IMR-90 (cell line): ENCODE data around the gene RNU5D-1. TPM values are rescaled to one million over a fixed set of nuclear protein-coding genes. Genes with fewer than 3 reads are reported as not detected.

Experiments
- ATAC-seq: fragments of 200-7000 bp; cut with Tn5 transposase; 2 replicates; pipeline ENCODE4 v1.9.1; 2020; ENCODE audit warnings: low read depth, mild to moderate bottlenecking, moderate library complexity
- BruUV-seq: library from RNA; stranded (reverse); fragments of 400-500 nt; replicated peaks from 2 replicates; lab custom pipeline; 2021; lab: Mats Ljungman, UMichigan
- CTCF ChIA-PET: fragments of 300-600 bp; formaldehyde crosslinking; extraction: SDS; loops from one replicate; lab custom pipeline; 2021; ENCODE audit warnings: antibody characterized with exemption; lab: Yijun Ruan, JAX
- POLR2A ChIA-PET: fragments of 300-600 bp; sonication (Branson Sonifier 250); formaldehyde crosslinking; loops from one replicate; lab custom pipeline; 2022; ENCODE audit warnings: antibody characterized with exemption; ENCODE audit not compliant: unreplicated experiment; lab: Charles Lee
- DNase-seq: peaks from one replicate; pipeline ENCODE4 v3.0.0; 2013
- H2AFZ ChIP-seq: replicated peaks from 2 replicates; pipeline ENCODE3; 2013; ENCODE audit warnings: low read length, mild to moderate bottlenecking; ENCODE audit not compliant: poor library complexity
- H2AK5ac ChIP-seq: 2 replicates; pipeline ENCODE4 v1.6.1; 2013; ENCODE audit warnings: low read depth, low read length, inconsistent platforms
- H2AK9ac ChIP-seq: replicated peaks from 2 replicates; pipeline ENCODE3; 2013; ENCODE audit warnings: mild to moderate bottlenecking, low read depth, low read length, moderate library complexity; ENCODE audit not compliant: poor library complexity
- H2BK120ac ChIP-seq: 2 replicates; pipeline ENCODE4 v1.6.1; 2013; ENCODE audit warnings: low read depth, low read length, inconsistent platforms
- H2BK15ac ChIP-seq: 3 replicates; pipeline ENCODE4 v1.6.1; 2013; ENCODE audit warnings: low read depth, low read length, inconsistent platforms
- H2BK20ac ChIP-seq: 2 replicates; pipeline ENCODE4 v1.6.1; 2013; ENCODE audit warnings: low read depth, mild to moderate bottlenecking, inconsistent platforms, low read length, moderate library complexity
- H2BK5ac ChIP-seq: 2 replicates; pipeline ENCODE4 v1.6.1; 2013; ENCODE audit warnings: mild to moderate bottlenecking, low read depth, low read length, inconsistent platforms; ENCODE audit not compliant: poor library complexity, severe bottlenecking
- H3K14ac ChIP-seq: replicated peaks from 2 replicates; pipeline ENCODE4 v1.6.1; 2013; ENCODE audit warnings: low read depth, low read length, inconsistent platforms
- H3K18ac ChIP-seq: 2 replicates; pipeline ENCODE4 v1.6.1; 2013; ENCODE audit warnings: low read depth, low read length, control low read depth
- H3K23ac ChIP-seq: 2 replicates; pipeline ENCODE4 v1.6.1; 2013; ENCODE audit warnings: low read depth, low read length, inconsistent platforms
- H3K27ac ChIP-seq: 2 replicates; pipeline ENCODE4 v1.5.1; 2013; ENCODE audit warnings: mild to moderate bottlenecking, control low read depth, low read length; ENCODE audit not compliant: insufficient read depth
- H3K27me3 ChIP-seq: 2 replicates; pipeline ENCODE4 v1.6.1; 2013; ENCODE audit warnings: low read length; ENCODE audit not compliant: control insufficient read depth, insufficient read depth
- H3K36me3 ChIP-seq: 2 replicates; pipeline ENCODE4 v1.6.1; 2013; ENCODE audit warnings: low read length, mixed read lengths; ENCODE audit not compliant: control insufficient read depth, insufficient read depth
- H3K4ac ChIP-seq: 2 replicates; pipeline ENCODE4 v1.6.1; 2013; ENCODE audit warnings: low read depth, low read length, inconsistent platforms
- H3K4me1 ChIP-seq: 2 replicates; pipeline ENCODE4 v1.6.1; 2013; ENCODE audit warnings: low read length, mixed read lengths; ENCODE audit not compliant: control insufficient read depth, insufficient read depth
- H3K4me2 ChIP-seq: 2 replicates; pipeline ENCODE4 v1.6.1; 2013; ENCODE audit warnings: low read depth, mild to moderate bottlenecking, control low read depth, low read length, moderate library complexity
- H3K4me3 ChIP-seq: 2 replicates; pipeline ENCODE4 v1.5.1; 2013; ENCODE audit warnings: low read depth, mild to moderate bottlenecking, control low read depth, low read length, moderate library complexity; ENCODE audit not compliant: insufficient read depth
- H3K56ac ChIP-seq: 2 replicates; pipeline ENCODE4 v1.6.1; 2013; ENCODE audit warnings: low read length, inconsistent platforms; ENCODE audit not compliant: insufficient read depth; ENCODE audit errors: extremely low read depth
- H3K79me1 ChIP-seq, 2 experiments: 2 replicates each; pipeline ENCODE4 v1.6.1; 2013; ENCODE audit warnings: low read length in 2 of 2, inconsistent platforms in 1 of 2, low read depth in 1 of 2
- H3K9ac ChIP-seq: 2 replicates; pipeline ENCODE4 v1.6.1; 2013; ENCODE audit warnings: low read depth, low read length, control low read depth
- H3K9me1 ChIP-seq: 2 replicates; pipeline ENCODE4 v1.6.1; 2013; ENCODE audit warnings: low read length, inconsistent platforms; ENCODE audit not compliant: insufficient read depth
- H3K9me3 ChIP-seq: 2 replicates; pipeline ENCODE4 v1.6.1; 2013; ENCODE audit warnings: low read length; ENCODE audit not compliant: control insufficient read depth, insufficient read depth
- H4K20me1 ChIP-seq: 2 replicates; pipeline ENCODE4 v1.6.1; 2013; ENCODE audit warnings: low read length, inconsistent platforms; ENCODE audit not compliant: insufficient read depth
- H4K5ac ChIP-seq: 2 replicates; pipeline ENCODE4 v1.6.1; 2013; ENCODE audit warnings: mild to moderate bottlenecking, low read depth, low read length, control low read depth
- H4K8ac ChIP-seq, 2 experiments: 2 replicates each; pipeline ENCODE4 v1.6.1; 2013; ENCODE audit warnings: low read depth in 2 of 2, low read length in 2 of 2, control low read depth in 1 of 2, inconsistent platforms in 1 of 2
- H4K91ac ChIP-seq: 2 replicates; pipeline ENCODE4 v1.6.1; 2013; ENCODE audit warnings: low read depth, low read length, inconsistent platforms; ENCODE audit not compliant: insufficient read depth
- BHLHE40 ChIP-seq: fragments of 150-350 bp; IDR thresholded peaks from 2 replicates; pipeline ENCODE4 v1.6.1; 2016; ENCODE audit warnings: mild to moderate bottlenecking, low read depth, low read length
- CEBPB ChIP-seq: IDR thresholded peaks from 2 replicates; pipeline ENCODE4 v1.6.1; 2012; ENCODE audit warnings: low read depth, low read length, improper control_type of control experiment
- CHD1 ChIP-seq: IDR thresholded peaks from 2 replicates; pipeline ENCODE4 v1.6.1; 2012; ENCODE audit warnings: low read depth, low read length, improper control_type of control experiment
- FOS ChIP-seq: fragments of 150-350 bp; IDR thresholded peaks from 2 replicates; pipeline ENCODE4 v1.6.1; 2016; ENCODE audit warnings: low read depth, low read length
- MAFK ChIP-seq: IDR thresholded peaks from 2 replicates; pipeline ENCODE4 v1.6.1; 2012; ENCODE audit warnings: low read depth, low read length, improper control_type of control experiment
- MAZ ChIP-seq: IDR thresholded peaks from 2 replicates; pipeline ENCODE4 v1.6.1; 2012; ENCODE audit warnings: low read depth, mild to moderate bottlenecking, low read length, improper control_type of control experiment, moderate library complexity, borderline replicate concordance
- MXI1 ChIP-seq: IDR thresholded peaks from 2 replicates; pipeline ENCODE4 v1.6.1; 2012; ENCODE audit warnings: low read depth, mild to moderate bottlenecking, low read length, moderate library complexity, borderline replicate concordance
- NFE2L2 ChIP-seq: fragments of 150-350 bp; IDR thresholded peaks from 2 replicates; pipeline ENCODE4 v1.6.1; 2016; ENCODE audit warnings: low read depth, mild to moderate bottlenecking, low read length
- POLR2A ChIP-seq: IDR thresholded peaks from 2 replicates; pipeline ENCODE4 v1.6.1; 2012; ENCODE audit warnings: mild to moderate bottlenecking, low read depth, low read length
- RAD21 ChIP-seq: IDR thresholded peaks from 2 replicates; pipeline ENCODE4 v1.6.1; 2012; ENCODE audit warnings: low read length, improper control_type of control experiment
- RCOR1 ChIP-seq: IDR thresholded peaks from 2 replicates; pipeline ENCODE4 v1.6.1; 2012; ENCODE audit warnings: mild to moderate bottlenecking, low read length, improper control_type of control experiment; ENCODE audit not compliant: insufficient replicate concordance
- RFX5 ChIP-seq: IDR thresholded peaks from 2 replicates; pipeline ENCODE4 v1.8.0; 2012; ENCODE audit warnings: low read depth, mild to moderate bottlenecking, low read length, moderate library complexity
- SMC3 ChIP-seq: fragments of 150-350 bp; IDR thresholded peaks from 2 replicates; pipeline ENCODE4 v1.6.1; 2016; ENCODE audit warnings: low read depth, mild to moderate bottlenecking, antibody characterized with exemption, low read length, moderate library complexity
- USF2 ChIP-seq: fragments of 150-350 bp; IDR thresholded peaks from 2 replicates; pipeline ENCODE4 v1.6.1; 2017; ENCODE audit warnings: mild to moderate bottlenecking, antibody characterized with exemption, low read length, low read depth
- WGBS, 2 experiments: methylation state at CpG; one replicate each; pipeline versions ENCODE4 v1.1.5 to v1.1.7; 2013; ENCODE audit warnings: missing lambda C conversion rate in 2 of 2; ENCODE audit not compliant: insufficient read length in 1 of 2; ENCODE audit errors: extremely low coverage in 2 of 2; 5-methylcytosine and 5-hydroxymethylcytosine counted together
- dilution Hi-C: fragments of 300-500 bp; cut with HindIII; formaldehyde crosslinking; loops from one replicate; pipeline ENCODE4 v1.14.3; 2018; ENCODE audit warnings: low sequenced_read_pairs; ENCODE audit not compliant: unreplicated experiment
- in situ Hi-C: fragments of 300-500 bp; cut with MboI; formaldehyde crosslinking; loops from 3 replicates; pipeline ENCODE4 v1.14.3; 2019; ENCODE audit warnings: low sequenced_read_pairs, inconsistent platforms, mixed read lengths
- intact Hi-C: fragments of 100-400 bp; cut with micrococcal nuclease; formaldehyde crosslinking; loops from 2 replicates; pipeline ENCODE4 v1.10.0; 2022
- polyA plus RNA-seq, 3 experiments: library from polyadenylated mRNA; depleted of rRNA; stranded (reverse); fragments of >200 nt; gene quantifications; 2 replicates each; pipeline ENCODE4 v1.2.3, GENCODE V29; 2012; ENCODE audit warnings: low replicate concordance in 1 of 3
- total RNA-seq: library from RNA; depleted of rRNA; stranded (reverse); fragments of >200 nt; gene quantifications from 2 replicates; pipeline ENCODE4 v1.2.3, GENCODE V29; 2012
- TF ChIP-seq, protein P1 (sequence below): fragments of 150-350 bp; IDR thresholded peaks from 2 replicates; pipeline ENCODE4 v1.6.1; 2016; ENCODE audit warnings: low read depth, mild to moderate bottlenecking, low read length, moderate library complexity, borderline replicate concordance

RNU5D-1 gene
- total and polyA plus RNA-seq, 2 of the 4 experiments (the other 2 are of a cell fraction), result not detected

- dilution Hi-C loops, result no loop called here
- H3K14ac ChIP-seq, result no peak overlapping the region
Measured at GRCh38 chr1:44714532-44714931, 16.4 kb downstream of the RNU5D-1 start.

More at GRCh38 chr1:44714532-44714931, 16.4 kb downstream of the RNU5D-1 start:
- Histone ChIP-seq H2BK120ac (no peak overlapping the region), H2AFZ (peak overlapping the region; percentile 91), H3K79me1 (no peaks in the 10 kb centered on the region; a peak in 1 of 4 replicates), H3K27me3 (peaks cover 2% of the 10 kb centered on the region; the same call in 1 of the 2 replicates), H3K4me1 (peaks cover 5% of the 10 kb centered on the region), H4K8ac (no peak overlapping the region), H3K27ac (no peak overlapping the region), H3K23ac (no peak overlapping the region), H3K9me1 (no peaks in the 10 kb centered on the region; the same call in 1 of the 2 replicates), H4K91ac (no peak overlapping the region), H2BK20ac (no peak overlapping the region), H3K18ac (no peak overlapping the region), H3K56ac (no peak overlapping the region), H4K20me1 (no peaks in the 10 kb centered on the region), H4K5ac (no peak overlapping the region), H3K36me3 (no peaks in the 10 kb centered on the region), H2BK5ac (no peak overlapping the region), H3K9ac (no peak overlapping the region), H3K4ac (no peak overlapping the region), H2BK15ac (no peak overlapping the region), H3K4me3 (no peak overlapping the region), H2AK5ac (no peak overlapping the region), H3K4me2 (no peak overlapping the region), H3K9me3 (no peaks in the 10 kb centered on the region), H2AK9ac (peak overlapping the region; percentile 57)
- POLR2A ChIA-PET, result interaction anchor here (0.6 kb wide), 1 partner anchor 10 kb away, joined by 4 read pairs; no protein-coding TSS in a partner anchor
- BruUV-seq, result no TSS peak
- in situ Hi-C loops, result no loop called here
- TF ChIP-seq SMC3 (no peak), MAZ (no peak), MAFK (no peak), FOS (no peak), CHD1 (no peak), POLR2A (no peak), CEBPB (no peak), BHLHE40 (no peak), USF2 (no peak), RFX5 (no peak), RAD21 (no peak), MXI1 (no peak), RCOR1 (no peak), NFE2L2 (no peak)
- TF ChIP-seq, protein P1, sequence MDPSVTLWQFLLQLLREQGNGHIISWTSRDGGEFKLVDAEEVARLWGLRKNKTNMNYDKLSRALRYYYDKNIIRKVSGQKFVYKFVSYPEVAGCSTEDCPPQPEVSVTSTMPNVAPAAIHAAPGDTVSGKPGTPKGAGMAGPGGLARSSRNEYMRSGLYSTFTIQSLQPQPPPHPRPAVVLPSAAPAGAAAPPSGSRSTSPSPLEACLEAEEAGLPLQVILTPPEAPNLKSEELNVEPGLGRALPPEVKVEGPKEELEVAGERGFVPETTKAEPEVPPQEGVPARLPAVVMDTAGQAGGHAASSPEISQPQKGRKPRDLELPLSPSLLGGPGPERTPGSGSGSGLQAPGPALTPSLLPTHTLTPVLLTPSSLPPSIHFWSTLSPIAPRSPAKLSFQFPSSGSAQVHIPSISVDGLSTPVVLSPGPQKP, result no peak
- CTCF ChIA-PET, result interaction anchor here (0.6 kb wide), 1 partner anchor 31 kb away, joined by 4 read pairs; no protein-coding TSS in a partner anchor
- WGBS, 2 experiments, result 100% methylated on average over 3 of the region's 7 CpGs; no CpG with 5 or more reads in 1 of the 2 experiments
- intact Hi-C loops, result no loop called here
- DNase-seq (no peak), ATAC-seq (no peak)
